LHCN-M2 (cell line): Measurements from ENCODE around the gene KSR2. TPM values are rescaled to one million over a fixed set of nuclear protein-coding genes. Genes with fewer than 3 reads are reported as not detected.

Experiments
- DNase-seq: peaks from one replicate; pipeline ENCODE4 v3.0.0-alpha.2; 2012; ENCODE audit warnings: low read depth
- total RNA-seq: library from RNA; depleted of rRNA; stranded (reverse); fragments of >200 nt; gene quantifications from 2 replicates; pipeline ENCODE4 v1.2.3, GENCODE V29; 2014

KSR2 gene
- total RNA-seq, 1 experiment from 2014 or later: under 0.01 TPM

DNA sequence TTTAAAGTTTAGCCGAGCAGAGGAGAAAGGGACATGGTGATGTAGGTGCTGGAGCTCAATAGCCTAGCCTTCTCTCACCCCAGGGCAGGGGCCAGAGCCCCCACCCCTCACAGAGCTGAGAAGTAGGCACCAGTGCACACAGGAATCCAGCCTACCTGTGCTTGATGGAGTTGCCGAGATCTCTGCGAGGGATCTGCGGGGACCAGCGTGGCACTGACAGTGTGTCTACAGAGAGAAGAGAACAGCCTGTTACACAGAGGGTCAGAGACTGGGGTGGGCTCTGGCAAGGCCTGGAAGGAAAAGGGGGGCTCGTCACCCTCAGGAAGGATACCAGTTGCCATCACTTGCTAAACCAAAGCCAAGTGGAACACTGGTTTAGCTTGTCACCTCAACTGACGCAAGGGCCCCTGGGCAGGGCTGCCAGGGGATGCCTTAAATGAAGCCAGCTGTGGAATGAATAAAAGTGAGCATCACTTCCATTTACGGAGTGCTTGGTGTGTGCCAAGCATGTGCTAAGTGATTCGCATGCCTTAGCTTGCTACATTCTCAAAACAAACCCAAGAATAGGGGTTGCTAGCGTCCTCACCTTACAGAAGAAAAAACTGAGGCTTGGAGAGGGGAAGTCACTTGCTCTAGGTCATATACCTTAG is 386.5 kb downstream of the KSR2 start:
- no peak for DNase-seq

DNA sequence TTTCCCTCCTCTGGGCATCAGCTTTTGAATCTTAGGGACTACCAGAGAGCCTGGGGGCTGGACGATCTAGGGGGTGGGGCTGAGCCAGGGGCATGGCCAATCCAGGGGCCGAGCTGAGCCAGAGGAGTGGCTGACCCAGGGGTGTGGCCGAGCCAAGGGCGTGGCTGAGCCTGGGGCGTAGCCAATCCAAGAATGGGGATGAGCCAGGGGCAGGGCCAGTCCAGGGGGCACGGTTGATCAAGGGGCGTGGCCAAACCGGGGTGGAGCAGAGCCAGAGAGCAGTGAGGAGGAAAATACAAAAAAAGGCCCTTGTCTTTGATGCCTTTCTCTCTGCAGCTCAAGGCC is 388.1 kb downstream of the KSR2 start:
- no peak for DNase-seq

DNA sequence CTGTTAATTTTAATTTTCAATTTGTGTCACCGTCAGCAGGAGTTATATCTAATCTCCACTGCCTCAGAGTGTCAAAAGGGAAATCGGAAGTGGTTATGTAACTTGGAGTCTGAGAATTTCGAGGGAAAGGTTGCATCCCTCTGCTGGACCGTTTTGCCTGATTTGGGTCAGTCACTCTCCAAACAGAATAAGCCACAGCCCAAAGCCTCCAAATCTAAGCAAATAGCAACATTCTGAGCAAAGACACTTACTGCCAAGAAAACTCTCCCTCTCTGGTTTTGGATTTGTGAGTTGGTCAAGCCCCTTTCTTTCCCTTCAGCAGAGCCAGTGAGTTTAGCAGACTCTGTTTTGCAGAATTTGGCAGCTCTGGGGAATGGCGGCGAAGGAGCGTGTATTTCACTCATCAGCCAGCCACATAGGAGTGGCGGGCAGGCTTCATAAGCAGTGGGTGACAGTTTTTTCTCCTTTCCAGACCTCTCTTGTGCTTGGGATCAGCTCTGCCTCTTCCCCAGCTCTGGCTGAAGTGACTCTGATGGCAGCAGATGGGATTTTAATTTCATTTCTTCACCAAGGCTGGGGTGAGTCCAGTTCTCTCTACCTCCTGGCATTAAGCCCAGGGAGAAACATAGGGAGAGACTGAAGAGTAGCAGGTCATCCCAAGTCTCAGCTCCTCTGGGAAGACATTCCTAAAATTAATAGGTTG is 388.6 kb downstream of the KSR2 start:
- no peak for DNase-seq

DNA sequence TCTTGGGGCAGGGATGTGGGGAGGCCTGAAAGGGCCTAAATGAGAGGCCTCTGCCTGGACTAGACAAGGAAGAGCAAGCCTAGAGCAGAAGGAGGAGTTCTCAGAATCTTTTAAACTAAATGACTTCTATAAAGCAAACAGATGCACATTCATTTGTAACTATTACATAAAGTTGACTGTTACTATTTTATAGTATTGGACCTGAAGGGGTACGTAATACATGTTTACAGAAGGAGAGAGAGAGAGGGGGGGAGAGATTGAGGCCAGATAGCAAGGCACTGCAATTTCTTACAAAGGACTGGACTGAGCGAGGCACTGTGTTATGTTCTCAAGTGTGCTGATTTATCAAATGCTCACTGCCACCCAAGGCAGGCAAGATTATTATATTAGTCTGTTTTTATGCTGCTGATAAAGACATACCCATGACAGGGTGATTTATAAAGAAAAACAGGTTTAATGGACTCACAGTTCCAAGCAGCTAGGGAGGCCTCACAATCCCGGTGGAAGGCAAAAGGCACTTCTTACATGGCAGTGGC is 391.6 kb downstream of the KSR2 start:
- DNase-seq: no peak

DNA sequence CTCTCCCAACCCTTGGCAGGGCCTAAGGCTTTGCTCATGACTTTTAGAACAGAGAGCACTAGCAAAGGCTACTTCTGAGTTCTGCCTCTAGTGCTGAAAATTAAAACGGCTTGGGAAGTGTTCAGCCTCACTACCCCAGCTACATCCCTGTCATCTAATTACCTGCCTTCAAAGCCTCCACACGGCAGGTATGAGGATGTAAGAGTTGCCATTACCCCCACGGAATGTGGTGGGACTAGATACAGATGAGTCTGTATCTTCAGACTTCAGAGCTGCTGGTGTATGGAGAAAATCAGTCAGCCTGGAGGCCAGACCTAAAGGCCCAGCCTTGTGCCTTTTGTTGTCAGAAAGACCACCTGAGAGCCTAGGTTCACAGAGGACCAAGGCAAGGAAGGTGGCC is 392.7 kb downstream of the KSR2 start:
- DNase-seq: no peak

DNA sequence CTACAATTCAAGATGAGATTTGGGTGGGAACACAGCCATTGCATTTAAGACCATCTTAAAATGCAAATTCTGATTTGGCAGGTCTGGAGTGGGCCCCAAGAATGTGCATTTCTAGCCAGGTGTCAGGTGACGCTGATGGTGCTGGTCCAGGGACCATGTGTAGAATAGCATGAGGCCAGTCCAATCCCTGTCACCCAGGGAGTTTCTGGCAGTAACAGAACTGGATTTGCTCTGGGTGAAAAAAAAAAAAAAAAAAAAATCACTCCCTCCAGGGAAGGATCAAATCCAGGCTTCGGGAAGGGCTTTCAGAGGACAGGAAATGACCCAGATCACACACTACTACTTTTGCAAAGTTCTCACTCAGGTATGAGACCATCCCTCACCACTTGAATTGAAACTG is 394.1 kb downstream of the KSR2 start:
- DNase-seq: no peak

DNA sequence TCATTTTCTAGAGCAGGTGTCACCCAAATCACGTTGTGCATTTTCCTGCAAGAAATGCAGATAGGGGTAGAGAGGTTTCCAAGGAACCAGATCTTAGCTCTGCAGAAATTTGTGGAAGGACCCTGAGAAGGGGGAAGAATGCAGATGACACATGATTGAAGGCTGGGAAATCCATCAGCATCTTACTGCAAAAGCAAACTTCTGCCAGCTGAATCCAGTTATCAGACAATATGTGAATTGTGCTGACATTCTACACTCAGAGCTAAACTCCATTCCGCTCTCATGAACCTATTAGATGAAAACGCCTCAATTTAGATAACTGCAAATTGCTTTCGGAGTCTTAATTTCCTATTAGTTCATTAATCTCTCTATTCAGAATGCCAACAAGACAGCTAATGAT is 396.0 kb downstream of the KSR2 start:
- no peak for DNase-seq

DNA sequence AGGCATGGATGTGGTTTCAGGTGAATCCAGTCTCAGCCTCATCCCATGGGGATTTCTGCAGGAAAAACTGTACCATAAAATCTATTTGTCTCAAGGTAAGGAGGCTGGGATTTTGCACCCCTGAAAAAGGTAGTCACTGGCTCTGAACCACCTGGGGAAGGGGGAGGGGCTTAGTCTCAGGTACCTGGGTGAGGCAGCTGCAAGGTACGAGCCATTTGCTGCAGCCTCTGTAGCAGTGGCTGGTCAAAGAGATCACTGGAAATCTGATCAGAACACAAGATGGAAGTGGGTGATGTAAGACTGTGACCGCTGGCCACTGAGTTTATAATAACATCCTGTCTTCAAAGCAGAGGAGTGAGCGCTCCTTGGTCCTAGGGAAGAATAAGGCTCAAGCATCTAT is 397.5 kb downstream of the KSR2 start:
- DNase-seq: no peak

DNA sequence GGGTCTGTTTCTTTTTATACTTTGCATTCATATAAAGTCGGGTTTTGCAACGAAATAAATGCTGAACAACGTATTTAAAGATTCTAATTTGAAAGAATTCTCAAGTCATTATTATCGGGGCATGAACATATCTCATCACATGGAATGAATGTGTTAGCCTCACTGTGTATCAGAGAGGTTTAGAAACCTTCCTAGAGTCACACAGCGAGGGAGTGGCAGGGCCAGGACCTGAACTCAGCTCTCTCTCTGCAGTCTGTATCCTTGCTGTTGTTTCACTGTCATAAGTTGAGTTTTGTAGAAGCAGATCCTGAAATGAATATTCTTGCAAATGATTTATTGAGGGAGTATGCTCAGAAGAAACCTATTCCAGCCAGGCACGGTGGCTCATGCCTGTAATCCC is 398.2 kb downstream of the KSR2 start:
- no peak for DNase-seq

DNA sequence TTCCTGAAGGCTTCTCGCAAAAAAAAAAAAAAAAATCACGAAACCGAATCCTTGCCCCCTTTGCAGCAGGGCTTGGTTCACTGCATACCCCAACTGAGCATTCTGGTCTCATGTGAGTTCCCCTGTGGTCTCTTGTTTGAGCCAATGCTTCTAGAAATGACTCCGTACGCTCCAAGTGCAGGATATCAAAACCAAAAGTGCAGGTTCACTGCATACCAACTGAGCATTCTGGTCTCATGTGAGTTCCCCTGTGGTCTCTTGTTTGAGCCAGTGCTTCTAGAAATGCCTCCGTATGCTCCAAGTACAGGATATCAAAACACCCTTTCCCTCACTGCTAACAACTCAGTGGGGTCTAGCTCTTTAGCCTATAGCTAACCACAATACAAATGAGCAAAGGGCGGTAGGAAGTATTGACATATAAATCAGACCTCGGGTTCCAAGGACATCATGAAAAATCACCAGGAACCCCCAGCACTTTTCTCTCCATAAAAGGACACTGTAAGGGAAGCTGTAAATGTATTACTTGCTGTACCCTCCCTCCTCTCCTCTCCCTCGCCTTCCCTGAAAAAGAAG is 401.1 kb downstream of the KSR2 start:
- DNase-seq: no peak

DNA sequence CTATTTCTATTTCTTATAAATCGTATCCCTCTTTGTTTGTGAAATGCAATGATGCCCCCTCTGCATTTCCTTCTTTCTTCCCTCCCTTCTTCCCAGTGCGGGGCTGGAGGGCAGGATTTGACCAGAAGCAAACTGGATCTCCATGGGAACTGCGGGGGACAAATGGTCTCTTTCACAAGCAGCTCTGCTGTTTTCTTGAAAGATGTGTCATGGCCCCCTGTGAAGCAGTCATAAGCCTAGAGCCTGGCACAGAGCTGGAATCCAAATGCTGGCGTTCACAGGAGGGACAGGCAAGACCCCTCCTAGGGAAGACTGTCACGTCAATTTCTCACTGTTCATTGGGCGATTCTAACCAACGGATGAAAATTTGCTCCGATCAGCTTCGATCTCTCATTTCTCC is 403.9 kb downstream of the KSR2 start:
- no peak for DNase-seq

DNA sequence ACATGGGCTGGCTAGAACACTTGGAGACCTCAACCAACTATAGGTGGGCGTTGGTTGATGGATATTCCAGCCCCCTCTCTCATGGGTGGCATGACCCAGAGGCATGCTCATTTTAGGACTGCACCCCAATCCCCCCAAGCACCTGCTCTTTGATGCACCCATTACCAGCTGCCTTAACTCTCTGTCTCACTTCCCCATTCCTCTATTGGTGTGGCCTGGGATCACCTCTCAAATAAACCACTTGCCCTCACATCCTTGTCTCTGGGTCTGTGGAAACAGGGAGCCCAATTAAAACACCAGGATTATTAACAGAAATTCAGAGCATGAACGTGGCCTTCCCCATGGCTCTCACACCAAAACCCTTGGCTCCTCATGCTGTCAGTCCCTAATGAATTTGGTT is 405.1 kb downstream of the KSR2 start:
- DNase-seq: no peak

DNA sequence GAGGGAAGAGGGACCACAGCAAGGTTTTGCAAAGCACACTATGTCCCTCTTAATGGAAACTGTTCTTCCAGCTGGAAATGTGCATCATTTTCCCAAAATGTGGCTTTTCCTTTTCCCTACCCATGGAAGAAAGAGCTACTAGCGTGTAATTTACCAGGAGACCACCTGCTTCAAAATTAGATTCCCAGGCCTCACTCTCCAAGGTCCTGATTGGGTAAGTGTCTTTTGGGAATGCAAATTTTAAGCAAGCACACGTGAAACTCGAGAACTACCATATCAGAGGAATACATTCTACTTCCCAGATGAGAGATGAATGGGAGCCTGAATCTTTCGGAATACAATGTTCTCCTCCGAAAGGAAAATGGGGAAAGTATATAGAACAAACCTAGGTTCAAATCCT is 405.8 kb downstream of the KSR2 start:
- no peak for DNase-seq

DNA sequence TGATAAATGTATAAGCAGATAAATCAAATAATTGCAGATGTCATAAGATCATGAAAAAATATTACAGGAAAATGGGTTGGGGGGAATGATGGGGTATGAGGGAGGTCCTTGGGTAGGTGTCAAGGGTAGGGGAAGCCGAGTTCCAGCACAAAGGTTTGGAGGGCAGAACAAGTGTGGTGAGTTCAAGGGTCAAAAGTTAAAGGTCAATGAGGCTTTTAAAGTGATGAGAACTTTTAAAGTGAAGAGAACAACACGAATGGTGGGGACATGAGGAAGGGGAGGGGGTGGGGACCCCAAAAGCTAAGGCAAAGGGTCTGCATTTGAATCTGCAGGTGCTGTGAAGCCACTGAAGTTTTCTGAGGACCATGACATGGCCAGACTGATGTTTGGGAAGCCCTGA is 406.8 kb downstream of the KSR2 start:
- DNase-seq: no peak

DNA sequence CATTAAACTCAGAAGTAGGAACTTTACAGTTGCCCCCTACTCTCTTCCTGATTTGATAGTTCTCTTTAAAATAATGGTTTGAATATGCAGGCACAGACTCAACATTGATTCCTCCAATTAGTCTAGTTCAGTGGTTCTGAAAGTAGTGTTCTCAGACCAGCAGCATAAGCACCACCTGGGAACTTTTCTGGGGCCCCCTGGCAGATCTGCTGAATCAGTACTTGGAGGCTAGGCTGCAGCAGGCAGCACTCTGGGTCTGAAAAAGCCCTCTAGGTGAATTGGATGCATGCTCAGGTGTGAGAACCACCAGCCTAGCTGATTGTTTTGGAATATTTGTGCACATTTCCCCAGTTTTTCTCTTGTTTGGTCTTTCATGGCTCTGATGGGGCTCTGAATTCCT is 408.8 kb downstream of the KSR2 start:
- DNase-seq: no peak

DNA sequence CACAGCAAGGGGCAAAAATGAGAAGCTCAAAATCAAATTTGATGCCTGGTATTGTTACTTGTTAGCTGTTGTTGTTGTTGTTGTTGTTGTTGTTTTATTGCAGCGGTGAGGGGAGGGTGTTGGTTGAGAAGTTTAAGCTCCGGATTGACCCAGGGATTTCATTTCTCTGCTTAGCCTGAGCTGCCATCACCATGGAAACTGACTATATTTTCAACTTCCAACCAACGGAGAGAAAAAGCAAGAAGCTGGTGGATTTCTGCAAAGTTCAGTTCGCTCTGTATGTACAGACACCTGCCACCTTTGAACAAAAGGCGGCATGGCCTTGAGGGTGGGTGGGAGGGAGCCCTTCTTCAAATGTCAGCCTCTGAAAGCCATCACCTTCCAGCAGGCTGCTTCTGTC is 412.9 kb downstream of the KSR2 start:
- DNase-seq: no peak

DNA sequence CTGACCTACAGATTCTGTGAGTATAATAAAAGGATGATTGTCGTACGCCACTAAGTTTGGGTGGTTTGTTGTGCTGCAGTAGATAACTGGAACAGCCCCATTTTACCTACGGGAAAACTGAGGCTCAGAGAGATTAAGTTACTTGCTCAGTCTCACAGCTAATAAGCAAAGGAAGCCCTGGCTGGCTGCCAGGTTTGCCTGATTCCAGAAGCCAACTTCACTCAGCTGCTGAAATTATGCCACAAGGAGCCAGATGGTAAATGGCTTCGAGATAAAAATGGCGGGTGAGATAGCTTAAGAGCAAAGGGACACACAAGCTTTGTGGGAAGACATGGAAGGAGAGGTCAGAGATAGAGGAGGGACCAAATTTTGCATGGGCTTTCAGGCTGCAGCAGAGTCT is 415.8 kb downstream of the KSR2 start:
- no peak for DNase-seq

DNA sequence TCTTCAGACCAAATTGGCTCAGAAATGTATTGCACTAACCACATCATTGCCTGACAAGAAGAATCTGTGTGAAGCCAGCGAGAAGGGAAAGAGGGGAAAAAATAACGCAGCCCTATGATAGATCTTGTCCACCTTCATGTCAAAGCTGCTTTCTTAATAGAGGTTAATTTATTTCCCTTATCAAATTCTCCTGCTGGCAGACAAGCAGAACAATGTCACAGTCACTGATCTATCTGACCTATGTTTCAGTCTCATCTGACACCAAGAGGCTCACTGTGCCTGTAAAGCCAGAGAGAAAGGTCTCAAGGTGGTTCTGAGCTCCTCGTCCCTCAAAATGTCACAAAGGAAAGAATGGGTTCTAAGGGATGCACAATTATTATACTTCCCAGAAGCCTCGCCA is 417.1 kb downstream of the KSR2 start:
- DNase-seq: no peak

DNA sequence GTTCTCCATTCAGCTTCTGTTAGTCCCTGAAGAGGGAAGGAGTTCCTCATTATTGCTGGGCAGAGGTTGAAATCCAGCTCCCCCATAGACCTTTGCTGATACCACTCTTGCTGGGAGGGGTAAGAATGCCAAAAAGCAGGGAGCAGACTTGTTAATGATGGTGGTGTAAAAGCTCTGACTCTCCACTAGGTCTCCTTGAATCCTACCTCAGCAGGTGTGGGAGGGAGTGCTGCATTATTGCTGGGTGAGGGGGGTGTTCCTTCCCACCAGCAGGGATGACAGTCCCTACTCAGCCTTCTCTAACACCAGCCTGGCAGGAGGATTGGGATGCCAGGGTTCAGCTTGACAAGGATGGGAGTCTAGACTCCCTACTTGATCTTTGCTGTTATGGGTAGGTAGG is 421.6 kb downstream of the KSR2 start:
- no peak for DNase-seq

DNA sequence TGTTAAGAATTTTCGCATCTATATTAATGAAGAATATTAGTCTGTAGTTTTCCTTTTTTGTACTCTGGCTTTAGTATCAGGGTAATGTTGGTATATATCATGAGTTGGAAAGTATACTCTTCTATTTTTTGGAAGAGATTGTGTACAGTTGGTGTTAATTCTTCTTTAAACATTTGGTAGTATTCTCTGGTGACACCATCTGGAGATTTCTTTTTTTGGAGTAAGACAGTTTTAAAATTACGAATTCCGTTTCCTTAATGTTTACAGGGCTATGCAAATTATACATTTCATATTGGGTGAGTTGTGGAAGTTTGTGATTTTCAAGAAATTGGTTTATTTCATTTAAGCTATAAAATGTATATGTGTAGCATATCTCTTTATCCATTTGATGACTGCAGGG is 423.6 kb downstream of the KSR2 start:
- DNase-seq: no peak

DNA sequence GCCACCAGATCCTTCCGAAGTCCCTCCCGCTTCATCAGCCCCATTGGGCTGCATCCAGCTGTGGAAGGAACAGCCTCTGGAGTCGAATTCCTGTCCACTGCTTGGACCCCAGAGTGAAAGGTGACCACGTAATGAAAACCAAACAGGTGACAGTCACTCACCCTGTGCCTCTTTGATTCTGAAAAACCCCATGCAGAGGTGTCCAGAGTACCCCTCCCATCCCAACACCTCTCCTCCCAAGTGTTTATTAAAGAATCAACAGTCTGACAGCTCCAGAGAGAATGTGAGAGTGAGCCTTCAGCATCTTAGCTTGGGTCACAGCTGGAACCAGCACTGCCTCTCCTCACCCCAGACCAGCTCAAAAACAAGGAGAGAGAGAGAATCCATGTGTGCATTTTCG is 428.8 kb downstream of the KSR2 start:
- no peak for DNase-seq

DNA sequence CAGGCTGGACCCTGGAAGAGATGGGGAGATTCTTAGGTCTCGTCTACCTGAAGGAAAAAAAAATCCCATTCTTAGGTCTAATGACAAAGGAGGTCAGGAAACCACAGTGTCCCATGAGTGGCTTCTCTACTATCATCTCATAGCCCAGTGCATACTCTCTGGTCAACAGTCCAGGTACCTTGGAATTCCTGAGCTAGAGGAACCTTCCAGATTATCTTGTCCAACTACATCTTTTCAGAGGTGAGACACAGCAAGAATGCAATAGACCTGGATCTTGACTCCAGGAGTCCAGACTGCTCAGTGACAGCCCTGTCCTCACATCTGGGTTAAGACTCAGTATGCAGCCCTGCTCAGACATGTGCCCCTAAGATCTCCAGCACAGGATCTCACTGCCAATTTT is 429.9 kb downstream of the KSR2 start:
- DNase-seq: no peak

DNA sequence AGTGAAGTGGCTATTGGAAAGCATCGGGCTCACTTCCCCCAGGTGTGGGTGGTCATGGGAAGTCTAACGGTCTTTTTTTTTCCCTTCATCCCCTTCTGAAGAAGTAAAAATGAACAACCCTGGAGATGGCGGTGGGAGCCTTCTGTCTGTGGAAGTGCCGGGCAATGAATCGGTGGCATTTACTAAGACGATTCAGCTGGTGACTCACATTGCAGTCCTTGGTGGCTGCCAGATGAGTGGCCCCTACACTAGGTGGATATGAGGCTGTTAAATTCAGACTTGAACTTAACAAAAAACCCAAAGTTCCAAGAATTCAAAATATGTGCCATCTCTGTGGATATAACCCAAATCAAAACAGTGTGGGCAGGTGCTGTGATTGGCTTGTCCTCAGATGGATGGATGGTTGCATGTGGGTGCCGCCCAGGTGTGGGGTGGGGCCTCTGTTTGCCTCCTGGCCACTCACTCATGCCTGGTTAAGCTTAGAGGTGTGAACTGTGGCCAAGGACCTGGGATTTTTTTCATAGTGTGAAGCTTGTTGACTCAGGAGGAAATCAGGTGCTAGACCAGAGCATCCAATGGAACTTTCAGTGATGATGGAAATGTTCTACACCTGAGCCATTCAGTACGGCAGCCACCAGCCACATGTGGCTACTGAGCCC is 430.6 kb downstream of the KSR2 start:
- no peak for DNase-seq
